T-helper 22 cell (primary cell): Measurements from ENCODE around the gene SIGLEC8.
A peak's percentile ranks its signal among the peaks of the same experiment; 100 is the strongest.
"Not testable (repeated sequence)": the region's sequence is repeated elsewhere in the genome, so short reads cannot be mapped to it uniquely, and the experiment has no call there.

Source experiments
- DNase-seq: peaks from one replicate; pipeline ENCODE4 v3.0.0-alpha.2; 2020; ENCODE audit warnings: low read depth

The SIGLEC8 gene

DNA sequence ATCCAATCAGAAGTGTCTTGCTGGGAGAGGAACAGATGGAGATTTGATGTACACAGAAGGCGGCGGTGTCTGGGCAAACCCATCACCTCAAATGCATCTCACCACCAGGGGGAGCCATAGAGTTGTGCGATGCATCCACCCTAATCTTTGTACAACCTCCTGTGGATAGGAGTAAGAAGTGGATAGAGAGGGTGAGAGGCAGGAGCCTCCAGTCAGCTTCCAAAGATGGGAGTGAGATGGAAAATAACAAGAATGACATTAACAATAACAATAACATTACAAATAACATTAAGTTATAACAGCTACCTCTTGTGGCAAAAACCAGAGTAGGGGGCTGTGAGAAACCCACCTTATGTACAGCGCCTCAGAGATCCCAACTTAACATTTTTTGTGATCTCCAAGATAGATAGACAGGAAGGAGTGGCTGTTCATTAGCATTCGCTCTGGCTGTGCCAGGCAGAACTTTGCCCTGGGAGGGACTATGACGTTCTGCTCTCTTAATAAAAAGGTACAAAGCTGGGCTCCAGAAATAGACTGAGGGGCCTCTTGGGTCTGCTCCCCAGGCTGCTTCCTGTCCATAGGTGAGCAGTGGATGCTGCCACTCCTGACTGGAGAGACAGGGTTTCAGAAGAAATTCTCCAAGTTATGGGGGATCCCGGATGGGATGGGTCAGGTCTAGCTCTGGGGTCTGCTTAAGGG is 14.9 kb upstream of the SIGLEC8 start:
- peak; percentile 33 for DNase-seq

DNA sequence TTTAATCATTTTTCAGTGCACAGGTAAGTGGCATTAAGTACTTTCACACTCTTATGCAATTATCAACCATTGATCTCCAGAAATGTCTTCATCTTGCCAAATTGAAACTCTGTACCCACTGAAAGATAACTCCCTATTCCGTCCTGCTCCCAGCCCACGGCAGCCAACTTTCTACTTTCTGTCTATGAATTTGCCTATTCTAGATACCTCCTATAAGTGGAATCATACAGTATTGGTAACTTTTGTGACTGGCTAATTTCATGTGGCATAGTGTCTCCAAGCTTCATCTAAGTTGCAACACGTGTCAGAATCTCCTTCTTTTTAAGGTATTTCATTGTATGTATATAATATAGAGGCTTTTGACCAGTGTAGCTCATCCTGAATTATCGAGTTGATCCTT is 14.4 kb upstream of the SIGLEC8 start:
- no peak for DNase-seq

- no peak for DNase-seq
These were observed 13.3 kb upstream of the SIGLEC8 start for GRCh38 chr19:51471527-51471926.

DNA sequence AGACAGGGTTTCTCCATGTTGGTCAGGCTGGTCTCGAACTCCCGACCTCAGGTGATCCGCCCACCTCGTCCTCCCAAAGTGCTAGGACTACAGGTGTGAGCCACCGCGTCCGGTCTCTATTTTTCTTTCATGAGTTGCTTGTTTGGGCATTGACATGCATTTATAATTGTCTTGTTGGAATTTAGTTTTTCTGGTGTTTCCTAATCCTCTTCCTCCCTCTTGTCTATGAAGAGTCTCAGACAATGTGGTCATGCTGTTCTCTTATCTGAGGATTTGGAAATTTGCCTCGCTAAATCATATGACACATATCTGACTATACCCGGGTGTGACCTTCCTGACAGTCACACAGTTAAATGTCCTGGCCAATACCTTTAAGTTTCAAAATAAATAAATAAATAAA is 12.7 kb upstream of the SIGLEC8 start:
- DNase-seq, result no peak

- no peak for DNase-seq
These were observed 11.4 kb upstream of the SIGLEC8 start for GRCh38 chr19:51469629-51470028.

GRCh38 chr19:51469162-51469561 is 10.9 kb upstream of the SIGLEC8 start:
- DNase-seq, result no peak

- no peak for DNase-seq
These were observed 10.3 kb upstream of the SIGLEC8 start for GRCh38 chr19:51468545-51468920.

- DNase-seq, result no peak
These were observed 9.8 kb upstream of the SIGLEC8 start for GRCh38 chr19:51467864-51468544.

GRCh38 chr19:51466723-51467122 is 8.5 kb upstream of the SIGLEC8 start:
- no peak for DNase-seq

GRCh38 chr19:51463976-51464581 is 5.8 kb upstream of the SIGLEC8 start:
- not testable (repeated sequence) for DNase-seq

- no peak for DNase-seq
These were observed 4.4 kb upstream of the SIGLEC8 start for GRCh38 chr19:51462681-51463080.

GRCh38 chr19:51462276-51462675 is 4.0 kb upstream of the SIGLEC8 start:
- DNase-seq, result no peak

- no peak for DNase-seq
These were observed 3.5 kb upstream of the SIGLEC8 start for GRCh38 chr19:51461723-51462161.

- DNase-seq, result no peak
These were observed 2.1 kb upstream of the SIGLEC8 start for GRCh38 chr19:51460164-51460992.

DNA sequence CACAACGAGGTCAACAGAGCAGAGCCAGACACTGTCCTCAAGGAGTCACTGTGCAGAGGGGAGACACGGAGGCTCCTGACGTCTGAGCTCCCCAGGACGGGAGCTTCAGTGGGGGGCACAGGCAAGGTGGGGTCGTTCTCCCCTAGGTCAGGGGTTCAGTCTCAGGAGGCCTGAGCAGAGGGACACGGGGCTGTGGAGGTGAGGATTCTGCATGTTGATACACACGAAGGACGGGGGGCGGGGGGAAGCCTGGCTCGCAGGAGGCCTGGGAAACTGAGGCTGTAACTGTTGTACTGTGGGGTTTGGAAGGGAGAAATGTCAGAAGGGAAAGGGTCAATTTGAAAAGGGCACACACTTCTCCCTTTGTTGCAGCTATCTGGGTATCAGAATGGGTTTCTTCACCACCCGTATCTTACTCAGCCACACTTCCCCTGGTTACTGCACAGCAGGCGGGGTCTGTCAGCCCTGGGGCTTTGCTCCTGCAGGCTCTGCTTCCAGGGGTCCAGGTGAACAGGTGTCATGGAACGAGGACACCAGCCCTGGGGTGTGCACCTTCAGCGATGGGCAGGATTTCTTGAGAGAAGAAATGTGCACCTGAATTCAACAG is 748 bp upstream of the SIGLEC8 start:
- DNase-seq, result no peak

- no peak for DNase-seq
These were observed 772 bp downstream of the SIGLEC8 start for GRCh38 chr19:51457351-51458013.

- DNase-seq, result no peak
These were observed 1.5 kb downstream of the SIGLEC8 start for GRCh38 chr19:51456541-51457290.

DNA sequence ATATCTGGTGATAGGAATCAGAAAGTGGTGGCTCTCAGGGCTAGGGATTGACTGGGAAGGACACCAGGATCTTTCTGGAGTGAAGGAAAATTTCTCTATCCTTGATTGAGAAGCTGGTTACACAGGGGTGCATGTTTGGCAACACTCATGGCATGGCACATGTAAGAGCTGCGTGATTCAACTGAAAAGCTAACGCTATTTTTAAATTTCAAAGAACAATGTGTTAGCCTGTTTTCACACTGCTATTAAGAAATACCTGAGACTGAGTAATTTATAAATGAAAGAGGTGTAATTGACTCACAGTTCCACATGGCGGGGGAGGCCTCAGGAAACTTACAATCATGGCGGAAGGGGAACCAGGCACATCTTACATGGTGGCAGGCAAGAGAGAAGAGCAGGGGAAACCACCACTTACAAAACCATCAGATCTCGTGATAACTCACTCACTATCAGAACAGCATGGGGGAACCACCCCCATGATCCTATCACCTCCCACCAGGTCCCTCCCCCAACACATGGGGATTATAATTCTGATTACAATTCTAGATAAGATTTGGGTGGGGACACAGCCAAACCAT is 7.4 kb downstream of the SIGLEC8 start:
- no peak for DNase-seq

GRCh38 chr19:51448411-51449016 is 9.7 kb downstream of the SIGLEC8 start:
- DNase-seq, result no peak

DNA sequence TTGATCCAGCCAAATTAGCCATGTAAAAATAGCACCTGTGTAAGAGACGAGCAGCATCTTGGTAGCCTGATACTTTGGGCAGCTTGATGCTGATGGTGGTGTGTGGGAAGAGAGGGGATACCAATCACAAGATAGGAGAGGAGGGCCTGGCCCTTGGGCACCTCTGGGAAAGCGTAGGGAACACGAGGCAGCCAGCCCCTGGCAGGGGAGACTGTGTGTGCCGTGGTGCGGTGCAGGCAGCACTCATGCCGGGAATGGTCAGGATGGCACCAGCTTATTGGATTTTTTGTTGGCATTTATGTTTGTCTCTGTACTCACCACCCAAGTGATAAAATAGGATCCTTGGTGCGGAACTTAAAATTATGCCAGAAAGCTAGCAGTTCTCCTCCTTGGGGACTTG is 10.2 kb downstream of the SIGLEC8 start:
- DNase-seq, result no peak
